Measurements from ENCODE around the gene TBRG4.
"Not testable (repeated sequence)": the region's sequence is repeated elsewhere in the genome, so short reads cannot be mapped to it uniquely, and the experiment has no call there.

Gene TBRG4

DNA sequence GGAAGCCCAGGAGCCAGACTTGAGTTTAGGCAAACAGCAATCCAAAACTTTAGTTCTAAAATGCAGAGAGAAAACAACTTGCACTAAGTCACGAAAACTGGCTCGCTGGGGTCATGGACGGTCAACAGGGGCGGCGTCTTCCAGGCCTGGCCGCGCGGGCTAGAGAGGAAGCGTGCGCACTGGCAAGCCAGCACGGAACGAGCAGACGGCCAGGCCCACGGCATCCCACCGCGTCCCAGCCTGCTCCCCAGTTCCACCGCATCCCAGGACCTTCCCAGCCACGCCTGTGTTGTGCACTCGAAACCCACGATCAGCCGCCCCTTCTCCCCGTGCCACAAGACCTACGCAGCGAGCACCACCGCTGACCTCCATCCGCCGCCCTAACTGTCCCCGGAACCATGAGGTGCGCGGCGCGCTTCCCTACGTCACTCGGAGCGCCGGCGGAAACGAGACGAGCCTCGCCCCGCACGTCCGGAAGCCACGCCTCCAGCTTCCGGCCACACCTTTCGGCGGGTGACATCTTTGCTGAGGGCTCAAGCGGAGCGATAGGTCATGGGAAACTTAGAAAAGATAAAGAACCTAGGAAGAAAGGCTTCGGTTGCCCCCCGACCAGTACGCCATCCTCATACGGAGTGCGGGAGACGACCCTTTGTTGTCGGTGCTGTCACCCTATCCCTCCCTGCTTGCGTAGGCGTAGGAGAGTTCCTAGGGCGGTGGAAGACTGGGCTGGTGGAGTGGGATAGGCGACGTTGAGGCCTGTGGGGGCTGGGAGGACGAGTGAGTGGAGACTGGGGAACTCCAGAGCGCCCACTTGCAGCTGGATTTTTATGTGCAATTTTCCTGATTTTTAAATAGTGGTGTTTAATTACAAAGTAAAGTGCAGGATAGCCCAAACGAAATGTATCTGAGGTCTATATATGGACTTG lies at the start of gene TBRG4:
Gene TBRG4 (minus strand): TSS at position 400 of the 926 bp plus-strand sequence. CDS start 2,460 bp downstream, outside the sequence.
- peak; percentile 94 for DNase-seq

DNA sequence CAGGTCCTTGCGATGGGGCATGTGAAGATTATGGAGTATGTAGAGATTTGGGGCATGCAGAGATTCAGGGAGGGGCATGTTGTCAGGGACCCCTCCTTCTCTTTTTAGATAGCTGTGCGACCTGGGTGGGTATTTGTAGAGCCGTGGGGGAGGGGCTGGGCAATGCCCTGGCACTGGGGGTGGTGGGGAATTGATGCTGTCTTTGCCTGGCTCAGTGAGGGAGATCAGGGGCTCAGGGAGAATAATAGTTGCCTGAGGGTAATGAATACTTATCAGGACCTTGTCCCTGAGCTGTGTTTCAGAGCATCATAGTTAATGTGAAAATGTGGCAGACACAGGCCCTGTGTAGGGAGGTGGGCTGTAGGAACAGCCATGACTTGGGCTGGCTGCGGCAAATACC lies 49.6 kb upstream of the TBRG4 start:
- no peak for DNase-seq

- DNase-seq: no peak
Observed at GRCh38 chr7:45160417-45160881, 49.0 kb upstream of the TBRG4 start.

- DNase-seq: no peak
Observed at GRCh38 chr7:45159296-45159695, 47.8 kb upstream of the TBRG4 start.

- no peak for DNase-seq
Observed at GRCh38 chr7:45158471-45158870, 47.0 kb upstream of the TBRG4 start.

- DNase-seq: no peak
Observed at GRCh38 chr7:45157653-45158401, 46.3 kb upstream of the TBRG4 start, which contains the start of gene RAMP3. TSS of gene RAMP3 (plus strand) at chr7:45157791. CDS start at chr7:45157829, 38 bp downstream.

DNA sequence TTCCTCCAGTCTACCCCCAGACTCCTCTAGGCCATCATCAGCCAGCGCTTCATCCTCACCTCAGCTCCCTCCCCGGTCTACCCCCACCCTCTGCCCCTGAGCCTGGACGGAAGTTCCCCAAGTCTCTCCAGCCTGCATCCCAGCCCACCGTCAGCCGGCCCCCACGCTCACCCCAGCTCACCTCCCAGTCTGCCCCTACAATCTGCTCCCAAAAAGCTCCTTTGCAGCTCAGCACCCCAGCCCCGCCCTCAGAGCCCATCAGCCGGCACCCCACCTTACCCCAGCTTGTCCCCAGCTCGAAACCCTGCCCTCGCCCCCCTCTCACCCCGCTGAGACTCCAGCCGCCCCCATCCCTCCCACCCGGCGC lies 45.8 kb upstream of the TBRG4 start:
- no peak for DNase-seq

- no peak for DNase-seq
Observed at GRCh38 chr7:45156516-45157272, 45.2 kb upstream of the TBRG4 start.

DNA sequence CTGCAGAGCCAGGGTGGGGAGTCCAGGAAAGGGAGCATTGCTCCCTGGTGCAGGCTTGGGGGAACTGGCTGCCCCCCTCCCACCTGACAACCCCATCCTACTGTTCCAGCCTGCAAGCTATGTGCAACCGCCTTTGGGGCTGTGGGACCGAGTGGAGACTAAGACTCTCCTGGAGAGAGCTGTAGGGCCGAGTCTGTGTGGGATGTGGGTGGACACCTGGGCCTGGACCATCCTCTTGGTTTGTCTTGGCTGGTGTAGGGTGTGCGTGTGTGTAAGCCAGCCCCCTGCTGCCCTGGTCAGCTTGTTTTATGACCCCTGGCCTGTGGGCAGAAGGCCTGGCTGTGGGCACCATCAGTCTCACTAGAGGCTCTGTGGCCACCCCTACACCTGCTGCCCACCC lies 44.4 kb upstream of the TBRG4 start:
- DNase-seq: no peak

GRCh38 chr7:45155357-45155900 lies 43.9 kb upstream of the TBRG4 start:
- DNase-seq: no peak

GRCh38 chr7:45153861-45154260 lies 42.4 kb upstream of the TBRG4 start:
- DNase-seq: not testable (repeated sequence)

- no peak for DNase-seq
Observed at GRCh38 chr7:45153233-45153632, 41.7 kb upstream of the TBRG4 start.

DNA sequence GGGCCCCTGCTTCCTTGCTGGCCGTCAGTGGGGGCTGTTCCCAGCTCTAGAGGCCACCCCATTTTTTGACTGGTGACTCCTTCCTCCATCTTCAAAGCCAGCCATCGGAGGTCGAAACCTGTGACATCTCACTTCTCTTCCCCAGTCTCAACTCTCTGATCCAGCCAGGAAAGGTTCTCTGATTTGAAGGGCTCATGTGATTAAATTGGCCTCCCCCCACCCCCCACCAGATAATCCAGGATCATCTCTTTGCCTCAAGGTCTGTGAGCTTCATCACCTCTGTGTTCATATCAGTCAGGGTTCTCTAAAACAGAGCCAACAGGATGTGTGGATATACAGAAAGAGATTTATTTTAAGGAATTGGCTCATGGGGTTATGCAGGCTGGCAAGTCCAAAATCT lies 40.5 kb upstream of the TBRG4 start:
- no peak for DNase-seq

DNA sequence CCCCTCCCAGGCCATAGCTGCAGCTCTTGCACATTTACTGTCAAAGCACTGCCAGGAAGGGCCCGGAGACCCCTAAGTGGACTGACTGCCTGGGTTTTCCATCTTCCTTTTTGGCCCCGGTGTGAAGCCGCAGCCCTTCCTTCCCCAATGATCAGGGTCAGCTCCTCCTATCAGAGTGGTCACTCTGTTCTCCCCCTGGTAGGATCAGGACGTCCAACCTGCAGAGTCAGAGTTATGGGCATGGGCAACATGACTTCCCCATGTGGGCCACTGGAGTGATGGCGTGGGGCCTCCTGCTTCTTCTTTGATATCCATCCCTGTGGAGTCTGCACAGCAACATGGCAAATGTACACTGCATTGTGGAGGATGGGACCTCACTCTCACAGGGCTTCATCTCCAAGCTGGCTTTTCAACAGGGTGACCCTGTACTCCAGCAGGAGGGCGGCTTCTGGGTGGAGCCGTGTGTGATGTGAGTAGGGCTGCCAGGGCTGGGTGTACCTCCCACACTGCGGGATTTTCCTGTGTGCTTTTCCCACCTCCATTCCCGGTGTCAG lies 39.7 kb upstream of the TBRG4 start:
- no peak for DNase-seq

DNA sequence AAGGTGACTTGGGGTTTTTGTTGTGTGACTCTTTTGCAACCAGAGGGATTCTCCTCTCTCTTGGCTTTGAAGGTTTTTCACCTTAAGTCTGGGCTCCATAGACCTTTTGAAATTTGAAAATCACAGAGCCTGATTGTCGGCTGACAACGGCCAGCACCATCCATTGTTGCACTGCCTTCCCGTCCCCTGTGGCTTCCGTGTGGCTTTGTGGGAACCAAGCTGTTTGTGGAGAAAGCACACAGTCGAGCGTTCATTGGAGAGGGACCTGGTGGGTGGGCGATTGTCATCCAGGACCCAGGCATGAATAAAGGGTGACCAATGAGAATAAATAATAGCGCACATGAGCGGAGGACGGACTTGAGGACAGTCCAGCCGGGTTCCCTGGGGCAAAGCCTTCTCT lies 38.7 kb upstream of the TBRG4 start:
- no peak for DNase-seq

- DNase-seq: no peak
Observed at GRCh38 chr7:45149606-45150005, 38.1 kb upstream of the TBRG4 start.

GRCh38 chr7:45148653-45148973 lies 37.1 kb upstream of the TBRG4 start:
- no peak for DNase-seq

GRCh38 chr7:45147858-45148652 lies 36.6 kb upstream of the TBRG4 start:
- DNase-seq: no peak

- DNase-seq: no peak
Observed at GRCh38 chr7:45146531-45147379, 35.3 kb upstream of the TBRG4 start.

GRCh38 chr7:45145881-45146280 lies 34.4 kb upstream of the TBRG4 start:
- DNase-seq: no peak

GRCh38 chr7:45143616-45144015 lies 32.1 kb upstream of the TBRG4 start:
- DNase-seq: no peak

Data from NCI-H2029 (cell line).